Mucosa of descending colon (tissue), 3 donors: Measurements from ENCODE around the gene UFSP1. TPM values are rescaled to one million over a fixed set of nuclear protein-coding genes. Genes with fewer than 3 reads are reported as not detected.
A peak's percentile ranks its signal among the peaks of the same experiment; 100 is the strongest.
"Not testable (repeated sequence)": the region's sequence is repeated elsewhere in the genome, so short reads cannot be mapped to it uniquely, and the experiment has no call there.

ENCODE experiments used
- ATAC-seq: fragments of 200-7000 bp; cut with Tn5 transposase; one replicate; pipeline ENCODE4 v1.9.1; 2020; ENCODE audit warnings: mild to moderate bottlenecking, moderate library complexity
- DNase-seq, 3 donors: peaks; one replicate each; pipeline ENCODE4 v3.0.0-alpha.2; 2020
- H3K36me3 ChIP-seq: fragments of 200-600 bp; one replicate; pipeline ENCODE4 v1.8.0; 2021; ENCODE audit warnings: low read depth, mild to moderate bottlenecking
- H3K4me1 ChIP-seq: fragments of 200-600 bp; one replicate; pipeline ENCODE4 v1.8.0; 2021; ENCODE audit warnings: low read depth, mild to moderate bottlenecking
- H3K4me3 ChIP-seq: fragments of 200-600 bp; one replicate; pipeline ENCODE4 v1.8.0; 2021; ENCODE audit warnings: mild to moderate bottlenecking
- H3K9me3 ChIP-seq: fragments of 200-600 bp; one replicate; pipeline ENCODE4 v1.8.0; 2021; ENCODE audit warnings: mild to moderate bottlenecking
- intact Hi-C, 2 donors: fragments of 100-400 bp; cut with DNase I in 1 of 2; cut with micrococcal nuclease in 1 of 2; formaldehyde crosslinking; loops; one replicate each; pipeline versions ENCODE4 v1.11.0 to v1.11.1; 2022; cut with DNase I, micrococcal nuclease
- long read RNA-seq, 2 donors: library from polyadenylated mRNA; unstranded; transcript quantifications; one replicate each; pipeline ENCODE4 v2.0.0, GENCODE V29; 2019 to 2021
- total RNA-seq, 3 donors: library from RNA; stranded (reverse); fragmentation: NEBNext Ultra II Directional in 2 of 3; extraction: Animal tissue kit (Norgen Biotek cat#: 25700) in 2 of 3; gene quantifications; one replicate each; pipeline versions ENCODE4 v1.2.1 to v1.2.4, GENCODE V29; 2021 to 2023
- TF ChIP-seq, protein P1 (sequence below): fragments of 200-600 bp; IDR thresholded peaks from one replicate; pipeline ENCODE4 v1.8.0; 2022; ENCODE audit warnings: antibody characterized with exemption, mild to moderate bottlenecking
- donor health status: DM: no; HTN: no; CAD: no; lungs with moderate emphysema.
- donor health status: DM: no; HTN: no; CAD: no.
- donor health status: DM: no; HTN: yes; CAD: no.

UFSP1 gene
- total RNA-seq = 1 to 10 TPM; 2.1 to 3.4 (median 3.0) TPM
- long read RNA-seq, donor 1, transcript UFSP1-201 (1 exons, 996 nt) = major isoform, 6 of 6 reads
- long read RNA-seq, donor 1, partial matches to known transcripts = 0 of 6 reads
- long read RNA-seq, donor 1, other reads (novel, unspliced or antisense) = 0 of 6 reads
- long read RNA-seq, donor 2, partial matches to known transcripts = 0 of 2 reads
- long read RNA-seq, donor 2, other reads (novel, unspliced or antisense) = 0 of 2 reads

DNA sequence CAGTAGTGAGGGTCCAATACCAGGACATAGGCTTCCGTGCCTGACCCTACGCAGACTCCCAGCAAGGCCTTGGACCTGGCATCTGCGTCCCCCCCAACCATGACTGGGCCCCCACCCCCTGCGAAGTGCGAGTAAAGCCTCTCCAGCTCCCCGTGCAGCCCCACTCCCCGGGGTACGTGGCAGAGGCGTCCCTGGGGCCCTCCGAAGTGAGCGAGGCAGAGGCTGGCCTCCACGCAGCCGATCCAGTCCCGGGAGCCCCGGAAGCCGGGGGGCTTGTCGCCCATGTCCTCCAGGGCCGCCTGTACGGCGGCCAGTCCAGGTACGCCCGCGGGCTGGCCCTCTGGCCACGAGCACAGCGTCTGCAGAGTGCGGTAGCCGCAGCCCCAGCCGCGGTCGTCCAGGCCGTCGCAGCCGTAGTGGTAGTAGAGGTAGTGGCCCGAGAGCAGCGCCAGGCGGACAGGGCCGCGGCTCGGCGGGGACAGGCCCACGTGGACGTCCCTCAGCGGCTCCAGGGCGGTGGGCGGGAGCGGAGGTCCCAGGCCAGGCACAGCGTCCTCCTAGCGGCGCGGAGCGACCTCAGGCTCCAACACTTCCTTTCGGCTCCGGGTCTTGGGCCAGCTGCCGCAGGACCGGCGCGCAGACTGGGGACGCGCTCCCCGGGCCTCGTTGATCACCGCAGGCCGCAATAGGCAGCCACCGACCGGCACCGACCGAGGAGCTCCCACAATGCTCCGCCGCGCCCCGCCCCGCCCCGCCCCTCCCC, at the start of gene UFSP1:
Gene UFSP1, minus strand, starts transcription at position 728 of the 763 bp plus-strand sequence. Its CDS starts 444 bp downstream, at position 284.
- peak within 1 kb of the TSS; percentile 39 for H3K4me3 ChIP-seq
- ATAC-seq (peak; percentile 48), DNase-seq (peak in 1 of 3 donors; percentile 69)
- peaks cover 8% of the 10 kb centered on the region for H3K36me3 ChIP-seq
- no peaks in the 10 kb centered on the region for H3K9me3 ChIP-seq
- intact Hi-C loops = no loop called here
- TF ChIP-seq, protein P1, sequence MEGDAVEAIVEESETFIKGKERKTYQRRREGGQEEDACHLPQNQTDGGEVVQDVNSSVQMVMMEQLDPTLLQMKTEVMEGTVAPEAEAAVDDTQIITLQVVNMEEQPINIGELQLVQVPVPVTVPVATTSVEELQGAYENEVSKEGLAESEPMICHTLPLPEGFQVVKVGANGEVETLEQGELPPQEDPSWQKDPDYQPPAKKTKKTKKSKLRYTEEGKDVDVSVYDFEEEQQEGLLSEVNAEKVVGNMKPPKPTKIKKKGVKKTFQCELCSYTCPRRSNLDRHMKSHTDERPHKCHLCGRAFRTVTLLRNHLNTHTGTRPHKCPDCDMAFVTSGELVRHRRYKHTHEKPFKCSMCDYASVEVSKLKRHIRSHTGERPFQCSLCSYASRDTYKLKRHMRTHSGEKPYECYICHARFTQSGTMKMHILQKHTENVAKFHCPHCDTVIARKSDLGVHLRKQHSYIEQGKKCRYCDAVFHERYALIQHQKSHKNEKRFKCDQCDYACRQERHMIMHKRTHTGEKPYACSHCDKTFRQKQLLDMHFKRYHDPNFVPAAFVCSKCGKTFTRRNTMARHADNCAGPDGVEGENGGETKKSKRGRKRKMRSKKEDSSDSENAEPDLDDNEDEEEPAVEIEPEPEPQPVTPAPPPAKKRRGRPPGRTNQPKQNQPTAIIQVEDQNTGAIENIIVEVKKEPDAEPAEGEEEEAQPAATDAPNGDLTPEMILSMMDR = no peak
- peaks cover 25% of the 10 kb centered on the region for H3K4me1 ChIP-seq

DNA sequence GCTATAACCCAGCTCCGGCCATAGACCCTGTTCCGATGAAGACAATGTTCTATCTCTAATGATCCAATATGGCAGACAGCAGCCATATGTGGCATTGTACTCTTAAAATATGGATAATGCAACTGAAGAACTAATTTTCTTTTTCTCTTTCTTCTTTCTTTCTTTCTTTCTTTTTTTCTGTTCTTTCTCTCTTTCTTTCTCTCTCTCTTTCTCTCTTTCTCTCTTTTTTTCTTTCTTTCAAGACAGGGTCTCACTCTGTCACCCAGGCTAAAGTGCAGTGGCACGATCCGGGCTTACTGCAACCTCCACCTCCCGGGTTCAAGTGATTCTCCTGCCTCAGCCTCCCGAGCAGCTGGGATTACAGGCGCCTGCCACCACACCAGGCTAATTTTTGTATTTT, 46.7 kb upstream of the UFSP1 start:
- H3K4me1 ChIP-seq, H3K4me3 ChIP-seq, H3K36me3 ChIP-seq, ATAC-seq, intact Hi-C loops, H3K9me3 ChIP-seq, DNase-seq: not testable (repeated sequence)

DNA sequence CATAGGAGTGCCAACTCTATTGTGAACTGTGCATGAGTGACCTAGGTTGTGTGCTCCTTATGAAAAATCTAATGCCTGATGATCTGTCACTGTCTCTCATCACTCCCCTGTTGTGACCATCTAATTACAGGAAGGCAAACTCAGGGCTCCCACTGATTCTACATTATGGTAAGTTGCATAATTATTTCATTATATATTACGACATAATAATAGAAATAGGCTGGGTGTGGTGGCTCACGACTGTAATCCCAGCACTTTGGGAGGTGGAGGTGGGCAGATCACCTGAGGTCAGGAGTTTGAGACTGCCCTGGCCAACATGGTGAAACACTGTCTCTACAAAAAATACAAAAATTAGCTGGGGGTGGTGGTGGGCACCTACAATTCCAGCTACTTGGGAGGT, 45.9 kb upstream of the UFSP1 start:
- DNase-seq, H3K36me3 ChIP-seq, H3K4me3 ChIP-seq, H3K4me1 ChIP-seq, H3K9me3 ChIP-seq, intact Hi-C loops, ATAC-seq: not testable (repeated sequence)

DNA sequence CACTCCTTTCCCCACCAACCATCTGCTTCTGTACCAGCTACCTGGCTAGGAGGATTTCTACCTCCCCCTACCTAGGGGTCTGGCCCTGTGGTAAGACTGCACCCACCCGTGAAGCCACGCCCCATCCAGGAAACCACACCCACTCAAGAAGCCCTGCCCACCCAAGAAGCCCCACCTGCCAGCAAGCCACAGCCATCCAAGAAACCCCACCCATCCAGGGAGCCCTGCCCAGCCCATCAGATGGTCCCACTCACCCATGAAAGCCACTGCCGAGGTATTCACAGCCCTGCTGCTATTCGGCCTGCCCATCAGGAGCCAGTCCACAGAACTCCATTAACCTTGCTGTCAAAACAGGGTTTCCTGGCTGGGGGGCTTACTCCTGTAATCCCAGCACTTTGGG, 44.2 kb upstream of the UFSP1 start:
- TF ChIP-seq, protein P1 = no peak
- Histone ChIP-seq H3K4me3 (no peak overlapping the region), H3K4me1 (no peaks in the 10 kb centered on the region), H3K36me3 (no peaks in the 10 kb centered on the region), H3K9me3 (no peaks in the 10 kb centered on the region)
- DNase-seq = no peak
- ATAC-seq = peak; percentile 34
- intact Hi-C loops = no loop called here

DNA sequence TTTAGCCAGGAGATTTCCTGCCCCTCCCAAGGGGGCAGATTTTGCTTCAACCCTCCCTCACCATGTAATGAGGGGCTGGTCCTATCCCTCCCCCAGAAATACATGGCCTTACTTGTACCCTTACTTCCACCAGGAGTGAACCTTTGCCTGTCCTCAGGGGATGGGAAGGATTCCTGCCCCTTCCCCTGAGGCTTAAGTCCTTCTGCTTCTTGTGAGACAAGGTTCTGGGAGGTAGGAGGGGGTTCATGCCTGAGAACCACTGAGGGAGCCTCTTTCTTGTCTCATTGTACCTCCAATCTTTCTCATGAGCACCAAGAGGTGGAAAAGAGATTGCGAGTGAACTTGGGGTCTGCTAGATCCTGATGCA, 40.3 kb upstream of the UFSP1 start:
- ATAC-seq = no peak
- H3K36me3 ChIP-seq = no peaks in the 10 kb centered on the region
- no peak for DNase-seq
- intact Hi-C loops = no loop called here
- TF ChIP-seq, protein P1 = no peak
- no peak overlapping the region for H3K4me3 ChIP-seq
- H3K4me1 ChIP-seq = no peaks in the 10 kb centered on the region
- H3K9me3 ChIP-seq = no peaks in the 10 kb centered on the region

DNA sequence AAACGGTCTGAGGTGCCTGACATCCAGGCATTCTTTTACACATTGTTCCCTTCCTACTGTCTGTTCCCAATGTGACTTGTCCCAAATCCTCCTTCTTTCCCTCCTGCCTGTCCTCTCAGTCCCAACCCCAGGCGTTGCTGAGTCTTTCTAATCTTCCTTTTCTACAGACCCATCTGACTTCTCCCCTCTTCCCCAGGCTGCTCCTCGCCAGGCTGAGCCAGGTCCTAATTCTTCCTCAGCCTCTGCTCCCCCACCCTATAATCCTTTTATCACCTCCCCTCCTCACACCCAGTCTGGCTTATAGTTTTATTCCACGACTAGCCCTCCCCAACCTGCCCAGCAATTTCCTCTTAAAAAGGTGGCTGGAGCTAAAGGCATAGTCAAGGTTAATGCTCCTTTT, 34.1 kb upstream of the UFSP1 start:
- H3K4me3 ChIP-seq, H3K36me3 ChIP-seq, intact Hi-C loops: not testable (repeated sequence)

DNA sequence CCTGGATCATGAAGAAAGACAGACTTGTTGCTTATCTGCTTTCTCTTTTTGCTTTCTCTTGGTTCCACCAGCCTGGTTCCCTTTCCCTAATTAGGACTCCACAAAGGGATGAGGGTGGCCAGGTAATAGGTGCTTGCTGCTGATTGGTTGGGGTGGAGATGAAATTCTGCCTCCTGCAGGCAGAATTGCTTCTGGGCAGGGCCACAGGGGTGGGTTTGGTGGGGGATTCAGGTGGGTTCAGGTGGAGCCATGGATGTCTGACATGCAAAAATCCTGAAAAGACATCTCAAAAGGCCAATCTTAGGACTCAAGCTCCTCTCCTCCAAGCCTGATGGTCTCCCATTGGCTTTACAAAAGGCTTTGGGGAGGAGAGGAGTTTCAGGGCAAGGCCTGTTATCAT, 31.5 kb upstream of the UFSP1 start:
- intact Hi-C loops = no loop called here
- DNase-seq = no peak
- Histone ChIP-seq H3K36me3 (no peaks in the 10 kb centered on the region), H3K4me1 (peaks cover 5% of the 10 kb centered on the region), H3K4me3 (no peak overlapping the region), H3K9me3 (no peaks in the 10 kb centered on the region)
- ATAC-seq = no peak
- TF ChIP-seq, protein P1 = no peak

More for the DNA sequence above, 34.1 kb upstream of the UFSP1 start:
- H3K4me1 ChIP-seq, ATAC-seq, H3K9me3 ChIP-seq, DNase-seq: not testable (repeated sequence)

DNA sequence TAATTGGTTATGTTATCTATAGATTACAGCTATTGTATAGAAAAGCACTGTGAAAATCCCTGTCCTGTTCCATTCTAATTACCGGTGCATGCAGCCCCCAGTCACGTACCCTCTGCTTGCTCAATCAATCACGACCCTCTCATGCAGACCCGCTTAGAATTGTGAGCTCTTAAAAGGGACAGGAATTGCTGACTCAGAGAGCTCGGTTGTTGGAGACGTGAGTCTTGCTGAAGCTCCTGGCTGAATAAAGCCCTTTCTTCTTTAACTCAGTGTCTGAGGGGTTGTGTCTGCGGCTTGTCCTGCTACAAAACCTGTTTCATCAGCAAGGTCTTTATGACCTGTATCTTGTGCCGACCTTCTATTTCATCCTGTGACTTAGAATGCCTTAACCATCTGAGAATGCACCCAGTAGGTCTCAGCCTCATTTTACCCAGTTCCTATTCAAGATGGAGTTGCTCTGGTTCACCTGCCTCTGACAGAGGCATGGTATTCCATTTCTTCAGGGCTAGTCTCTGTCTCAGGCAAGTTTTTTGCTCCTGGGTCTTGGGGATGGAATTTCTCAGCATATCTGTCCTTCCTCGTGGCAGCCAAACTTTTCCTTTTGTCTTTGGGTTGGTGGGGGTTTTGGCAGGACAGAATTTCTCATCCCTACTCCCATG, 30.4 kb upstream of the UFSP1 start:
- ATAC-seq, H3K36me3 ChIP-seq, H3K9me3 ChIP-seq, H3K4me3 ChIP-seq, H3K4me1 ChIP-seq, intact Hi-C loops, DNase-seq: not testable (repeated sequence)

DNA sequence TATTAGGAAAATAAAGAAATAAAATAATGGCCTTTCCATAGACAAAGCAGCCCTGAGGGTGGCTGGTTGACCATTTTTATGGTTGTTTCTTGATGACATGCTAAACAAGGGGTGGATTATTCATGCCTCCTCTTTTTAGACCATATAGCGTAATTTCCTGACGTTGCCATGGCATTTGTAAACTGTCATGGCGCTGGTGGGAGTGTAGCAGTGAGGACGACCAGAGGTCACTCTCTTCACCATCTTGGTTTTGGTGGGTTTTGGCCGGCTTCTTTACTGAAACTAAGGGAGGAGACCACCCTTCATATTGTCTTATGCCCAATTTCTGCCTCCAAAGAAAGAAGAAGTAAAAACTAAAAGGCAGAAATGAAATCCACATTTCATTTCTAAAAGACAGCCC, 29.8 kb upstream of the UFSP1 start:
- H3K4me1 ChIP-seq, H3K9me3 ChIP-seq, intact Hi-C loops, H3K4me3 ChIP-seq, H3K36me3 ChIP-seq, ATAC-seq, DNase-seq: not testable (repeated sequence)
